PC-3 (cell line): ENCODE results near the gene DALRD3.

Experiments
- EZH2 ChIP-seq: fragments of 300-600 bp; sonication (generic); IDR thresholded peaks from one replicate; pipeline ENCODE4 v1.6.1; 2017; ENCODE audit warnings: antibody characterized with exemption, mild to moderate bottlenecking, low read length; ENCODE audit not compliant: unreplicated experiment
- EZH2phosphoT487 ChIP-seq: fragments of 300-600 bp; sonication (generic); IDR thresholded peaks from 2 replicates; pipeline ENCODE4 v1.6.1; 2018; ENCODE audit warnings: mild to moderate bottlenecking, antibody characterized with exemption, low read length, borderline replicate concordance
- TF ChIP-seq, protein P1 (sequence below): fragments of 300-600 bp; sonication (generic); conservative IDR thresholded peaks from 2 replicates; pipeline ENCODE4 v1.5.1; 2017; ENCODE audit warnings: antibody characterized with exemption, low read depth, mild to moderate bottlenecking, low read length

DNA sequence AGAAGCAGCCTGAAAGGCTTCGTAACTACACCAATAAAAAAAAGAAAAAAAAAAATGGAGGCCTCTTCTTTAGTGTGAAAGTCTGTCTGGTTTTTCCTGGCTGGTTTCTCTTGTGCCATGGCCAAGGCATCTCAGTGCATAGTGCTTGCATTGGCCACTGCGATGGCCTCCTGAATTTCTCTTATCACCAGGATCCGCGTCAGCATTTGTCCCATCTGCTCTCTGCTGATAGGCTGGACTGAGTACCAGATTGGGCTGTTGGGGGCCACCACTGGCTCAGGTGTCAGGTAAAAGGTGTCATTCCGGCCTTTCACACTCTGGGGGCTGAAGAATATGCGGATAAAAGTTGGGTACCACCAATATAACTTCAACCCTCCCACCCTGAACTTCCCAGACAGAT lies 11.9 kb upstream of the DALRD3 start:
- TF ChIP-seq, protein P1, sequence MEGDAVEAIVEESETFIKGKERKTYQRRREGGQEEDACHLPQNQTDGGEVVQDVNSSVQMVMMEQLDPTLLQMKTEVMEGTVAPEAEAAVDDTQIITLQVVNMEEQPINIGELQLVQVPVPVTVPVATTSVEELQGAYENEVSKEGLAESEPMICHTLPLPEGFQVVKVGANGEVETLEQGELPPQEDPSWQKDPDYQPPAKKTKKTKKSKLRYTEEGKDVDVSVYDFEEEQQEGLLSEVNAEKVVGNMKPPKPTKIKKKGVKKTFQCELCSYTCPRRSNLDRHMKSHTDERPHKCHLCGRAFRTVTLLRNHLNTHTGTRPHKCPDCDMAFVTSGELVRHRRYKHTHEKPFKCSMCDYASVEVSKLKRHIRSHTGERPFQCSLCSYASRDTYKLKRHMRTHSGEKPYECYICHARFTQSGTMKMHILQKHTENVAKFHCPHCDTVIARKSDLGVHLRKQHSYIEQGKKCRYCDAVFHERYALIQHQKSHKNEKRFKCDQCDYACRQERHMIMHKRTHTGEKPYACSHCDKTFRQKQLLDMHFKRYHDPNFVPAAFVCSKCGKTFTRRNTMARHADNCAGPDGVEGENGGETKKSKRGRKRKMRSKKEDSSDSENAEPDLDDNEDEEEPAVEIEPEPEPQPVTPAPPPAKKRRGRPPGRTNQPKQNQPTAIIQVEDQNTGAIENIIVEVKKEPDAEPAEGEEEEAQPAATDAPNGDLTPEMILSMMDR = no peak
- TF ChIP-seq EZH2phosphoT487 = no peak
- TF ChIP-seq EZH2 = no peak
